Stimulated activated CD4-positive, alpha-beta T cell treated with anti-CD3 and anti-CD28 coated beads, Interleukin-4, amount 100 ng/mL, for 24 hours (primary cell): ENCODE measurements around the gene PDZK1IP1.
A peak's percentile ranks its signal among the peaks of the same experiment; 100 is the strongest.
"Not testable (repeated sequence)": the region's sequence is repeated elsewhere in the genome, so short reads cannot be mapped to it uniquely, and the experiment has no call there.

Experiments
- DNase-seq: peaks from one replicate; pipeline ENCODE4 v3.0.0-alpha.2; 2020

The PDZK1IP1 gene

DNA sequence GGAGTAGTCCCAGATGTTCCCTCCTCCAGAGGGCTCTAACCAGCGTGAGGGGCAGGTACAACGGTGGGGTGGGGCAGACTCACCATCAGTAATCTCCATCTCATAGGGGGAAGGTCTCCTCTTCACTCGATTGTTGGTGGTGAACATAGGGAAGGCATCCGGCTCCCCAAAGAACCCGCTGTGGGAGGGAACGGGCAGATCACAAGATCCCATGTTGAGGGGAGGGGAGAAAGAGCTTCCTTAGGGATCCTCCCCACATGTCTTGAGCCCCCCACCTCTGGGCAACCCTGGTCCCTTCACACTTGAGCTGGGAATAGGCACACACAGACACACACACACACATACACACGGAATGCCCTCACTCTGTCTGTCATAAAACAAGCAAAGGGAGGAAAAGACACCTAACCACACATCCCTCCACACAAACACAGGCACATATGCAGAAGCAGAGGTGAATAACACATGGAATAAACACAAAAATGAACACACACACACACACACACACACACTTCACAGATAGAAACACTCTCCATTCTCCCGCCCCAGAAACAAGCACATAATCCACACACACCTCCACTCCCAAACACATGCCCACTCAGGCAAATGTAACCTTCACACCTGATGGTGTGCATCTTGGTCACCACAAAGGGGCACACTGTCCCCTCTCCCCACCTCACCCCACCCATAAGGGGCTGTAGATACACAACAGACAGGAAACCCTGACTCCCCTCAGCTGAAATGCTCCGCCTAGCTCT, 34.3 kb upstream of the PDZK1IP1 start:
- DNase-seq = no peak

DNA sequence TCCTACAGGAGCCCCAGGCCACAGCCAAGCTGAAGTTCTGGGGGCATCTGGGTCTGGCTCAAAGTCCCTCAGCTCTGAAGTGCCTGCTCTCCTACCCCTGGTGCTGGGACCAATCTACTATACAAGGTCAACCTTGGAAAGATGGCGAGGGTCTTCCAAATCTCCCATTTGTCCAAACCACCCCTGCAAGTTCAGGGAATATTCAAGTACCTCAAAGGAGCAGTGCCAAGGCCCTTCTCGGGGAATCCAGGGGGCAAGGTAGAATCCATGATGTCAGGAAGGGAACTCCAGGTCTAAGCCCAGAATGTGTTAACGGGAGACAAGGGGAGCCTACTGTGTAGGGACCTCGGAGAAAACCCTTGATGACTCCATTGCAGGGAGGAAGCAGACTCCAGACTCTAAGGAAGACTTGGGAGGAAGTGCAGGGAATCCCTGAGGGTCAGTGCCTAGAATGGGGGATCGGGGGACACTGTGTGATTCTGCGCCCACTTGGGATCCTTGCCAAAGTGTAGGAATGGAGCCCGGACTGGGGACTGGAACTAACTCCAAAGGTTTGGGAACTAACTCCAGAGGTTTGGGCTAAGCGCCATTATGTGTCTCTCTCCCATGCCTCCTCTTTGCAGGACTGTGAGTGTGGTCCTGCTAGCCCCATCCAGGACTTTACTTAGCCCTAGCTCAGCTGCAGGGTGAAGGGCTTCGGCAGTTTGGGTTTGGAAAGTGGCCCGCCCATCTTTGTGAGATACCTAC, 33.5 kb upstream of the PDZK1IP1 start:
- no peak for DNase-seq

DNA sequence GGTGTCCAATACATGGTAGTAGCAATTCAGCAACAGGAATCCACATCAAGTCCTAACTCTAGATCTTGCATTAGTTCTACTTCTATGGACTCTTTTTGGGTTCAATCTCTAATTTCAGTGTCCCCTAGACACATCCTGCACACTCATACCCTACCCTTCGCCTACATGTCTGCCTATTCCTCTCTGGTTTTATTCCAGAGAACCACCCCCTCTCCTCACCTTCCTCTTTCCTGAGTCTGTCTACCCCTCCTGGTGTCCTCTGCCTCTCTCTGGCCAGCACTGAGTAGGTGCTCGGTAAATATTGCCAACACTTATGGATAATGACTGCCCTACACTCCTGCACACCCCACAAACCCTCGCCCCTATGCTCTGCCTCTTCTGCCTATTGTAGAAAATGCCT, 32.6 kb upstream of the PDZK1IP1 start:
- DNase-seq = no peak

DNA sequence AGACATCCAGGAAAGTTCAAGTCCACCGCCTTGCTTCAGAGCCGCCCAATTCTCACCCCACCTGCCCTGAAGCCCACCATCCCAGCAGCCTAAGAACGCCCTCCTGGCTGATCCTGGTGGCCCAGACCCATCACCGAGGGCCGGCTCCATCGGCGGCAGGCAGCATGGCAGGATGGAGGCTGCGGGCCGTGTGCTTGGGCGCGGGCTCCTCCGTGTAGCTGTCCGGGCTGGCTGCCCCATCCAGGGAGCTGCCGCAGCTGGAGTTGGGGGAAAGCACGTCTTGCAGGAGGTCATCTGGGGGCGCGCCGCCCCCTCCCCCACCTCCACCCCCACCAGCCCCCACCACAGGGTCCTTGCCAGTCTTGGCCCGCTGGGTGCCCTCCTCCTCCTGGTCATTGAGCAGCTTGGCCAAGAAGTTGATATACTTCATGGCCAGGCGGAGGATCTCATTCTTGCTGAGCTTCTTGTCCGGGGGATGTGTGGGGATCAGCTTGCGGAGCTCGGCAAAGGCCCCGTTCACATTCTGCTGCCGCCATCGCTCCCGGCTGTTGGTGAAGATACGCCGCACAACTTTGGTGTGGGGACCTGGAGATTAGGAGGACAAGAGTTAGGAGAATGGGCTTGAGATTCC, 29.9 kb upstream of the PDZK1IP1 start:
- no peak for DNase-seq

DNA sequence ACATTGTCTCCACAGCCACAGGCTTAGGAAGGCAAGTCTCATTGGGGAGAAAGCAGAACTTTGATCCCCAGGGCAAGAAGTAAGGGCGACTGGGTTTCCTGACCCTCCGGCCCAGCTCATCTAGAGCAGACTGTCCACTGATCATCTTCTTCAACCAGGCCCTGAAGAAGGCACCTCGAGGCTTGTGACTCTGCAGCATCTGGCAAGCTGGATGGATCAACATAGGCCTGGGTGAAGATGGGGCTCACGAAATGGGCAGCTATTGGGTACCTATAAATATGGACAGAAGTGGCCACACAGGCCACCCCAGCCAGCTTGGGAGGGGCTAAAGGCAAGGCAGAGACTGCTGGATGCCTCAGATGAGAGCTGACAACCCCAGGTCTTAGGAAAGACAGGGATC, 29.2 kb upstream of the PDZK1IP1 start:
- DNase-seq = no peak

DNA sequence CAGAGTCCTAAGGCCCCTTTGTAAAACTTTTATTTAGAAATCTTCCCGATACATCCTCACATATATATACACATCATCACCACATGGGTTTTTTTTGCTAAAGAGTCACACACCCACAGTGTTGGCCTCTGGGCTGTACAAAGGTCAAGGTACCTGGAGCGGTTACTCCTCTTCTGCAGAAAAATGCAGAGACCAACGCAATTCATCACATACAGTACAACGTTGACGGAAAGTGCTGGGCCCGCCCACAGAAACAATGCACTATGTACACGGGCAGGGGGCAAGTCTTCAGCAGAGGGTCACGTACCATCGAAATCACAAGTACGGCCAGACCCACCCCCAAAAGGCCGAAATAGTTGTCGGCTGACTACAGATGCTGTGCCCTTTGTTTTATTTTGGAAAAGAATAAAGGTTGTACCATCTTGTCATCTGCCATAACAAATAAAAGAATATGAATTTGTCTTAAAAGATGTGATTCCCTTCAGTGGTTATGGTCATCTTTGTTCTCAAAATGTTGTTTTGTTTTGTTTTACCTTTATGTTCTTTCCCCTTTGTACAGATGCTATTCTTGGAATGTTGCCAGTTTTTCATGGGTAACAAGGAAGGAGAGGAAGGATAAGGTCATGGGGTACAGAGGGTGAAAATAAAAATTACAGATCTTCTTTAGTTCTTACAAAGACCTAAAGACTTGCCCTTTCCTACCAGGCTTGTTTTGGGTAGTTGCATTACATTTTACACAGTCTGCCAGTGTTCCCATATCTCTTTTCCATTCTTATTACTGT, 26.6 kb upstream of the PDZK1IP1 start:
- DNase-seq = no peak

DNA sequence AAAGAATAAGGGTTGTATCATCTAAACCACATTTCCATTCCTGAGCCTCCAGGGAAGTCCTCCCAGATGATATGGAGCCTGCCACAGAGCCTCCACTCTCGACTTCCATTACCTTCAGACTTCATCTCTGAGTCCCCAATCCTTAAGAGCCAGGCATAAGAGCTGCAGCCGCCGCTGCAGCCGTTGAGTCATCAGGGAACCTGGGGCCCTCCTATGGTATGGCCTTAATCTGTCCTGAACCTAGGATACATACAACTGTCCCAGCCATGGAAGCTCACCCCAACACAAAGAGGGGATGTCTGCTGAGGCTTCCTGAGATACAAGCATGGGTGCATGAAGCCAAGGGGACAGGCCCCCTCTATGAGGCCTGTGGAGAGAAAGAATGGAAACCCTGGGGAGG, 25.9 kb upstream of the PDZK1IP1 start:
- no peak for DNase-seq

DNA sequence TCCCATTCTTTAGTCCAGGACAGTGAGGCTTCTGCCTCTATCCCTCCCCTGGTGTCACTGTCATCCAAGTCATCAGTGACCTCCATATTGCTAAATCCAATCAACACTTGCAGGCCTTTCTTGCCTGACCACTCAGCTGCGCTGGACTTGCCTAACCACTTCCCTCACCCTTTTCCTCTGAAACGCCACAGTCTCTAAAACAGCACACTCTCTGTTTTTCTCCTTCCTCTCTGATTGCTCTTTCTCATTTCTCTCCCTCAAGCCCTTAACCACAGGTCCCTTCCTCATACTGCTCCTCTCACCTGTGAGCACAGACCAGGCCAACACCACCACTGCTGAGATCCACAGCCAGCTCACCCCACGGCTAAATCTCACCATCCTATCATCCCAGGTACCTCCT, 24.7 kb upstream of the PDZK1IP1 start:
- no peak for DNase-seq

DNA sequence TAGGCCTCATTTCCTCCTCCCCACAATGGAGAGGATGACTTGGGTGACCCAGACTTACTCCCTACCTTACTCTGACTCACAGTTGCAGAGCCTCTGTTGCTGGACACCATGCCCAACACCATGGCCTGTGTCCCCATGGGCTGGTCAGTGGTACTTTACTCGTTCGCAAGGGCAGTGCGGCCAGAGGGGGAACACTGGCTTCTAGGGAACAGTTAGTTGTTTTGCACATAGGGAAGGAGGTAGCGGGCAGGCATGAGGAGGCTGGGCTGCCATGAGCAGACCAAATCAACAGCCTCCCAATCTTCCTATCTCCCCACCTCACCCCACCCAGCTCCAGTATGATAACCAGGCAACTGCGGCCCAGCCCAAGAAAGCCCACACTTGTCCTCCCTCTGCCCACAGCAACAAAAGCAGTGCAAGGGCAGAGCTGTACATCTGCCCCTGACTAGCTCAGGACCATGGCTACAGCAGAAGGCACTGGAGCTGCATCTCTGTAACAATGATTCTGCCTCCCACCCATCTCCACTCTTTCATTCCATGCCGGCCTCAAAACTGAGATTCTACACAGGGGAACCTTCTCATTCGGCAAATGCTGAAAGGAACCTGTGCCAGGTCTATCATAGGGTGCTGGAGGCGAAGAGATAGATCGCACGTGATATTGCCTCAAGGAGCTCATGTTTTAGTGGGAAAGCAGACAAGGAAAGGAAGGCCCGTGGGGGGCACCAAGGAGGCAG, 23.6 kb upstream of the PDZK1IP1 start:
- DNase-seq = no peak

DNA sequence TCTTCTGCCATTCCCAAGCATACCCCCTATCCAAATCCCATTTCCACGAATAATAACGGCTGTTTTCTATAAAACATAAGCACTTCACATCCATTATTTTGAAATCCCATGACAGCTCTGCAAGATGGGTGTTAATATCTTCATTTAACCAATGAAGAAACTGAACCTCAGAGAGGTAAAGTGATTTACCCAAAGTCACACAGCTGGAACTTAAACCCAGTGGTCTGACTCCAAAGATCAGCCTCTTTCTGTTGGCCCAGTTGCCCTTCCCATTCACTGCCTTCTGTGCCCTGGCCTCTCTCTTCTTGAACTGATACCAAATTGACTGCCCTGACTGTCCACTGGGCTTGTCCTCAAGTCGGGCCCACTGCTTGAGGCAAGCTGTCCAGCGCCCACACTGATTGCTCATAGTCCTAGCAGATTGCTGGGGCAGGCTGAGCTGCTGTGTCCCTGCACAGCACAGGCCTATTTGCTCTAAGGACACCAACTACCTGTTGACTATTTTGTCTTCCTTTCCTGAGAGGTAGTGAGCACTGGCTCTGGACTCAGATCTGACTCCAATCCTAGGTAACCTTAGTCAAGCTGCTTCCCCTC, 22.9 kb upstream of the PDZK1IP1 start:
- DNase-seq = no peak

DNA sequence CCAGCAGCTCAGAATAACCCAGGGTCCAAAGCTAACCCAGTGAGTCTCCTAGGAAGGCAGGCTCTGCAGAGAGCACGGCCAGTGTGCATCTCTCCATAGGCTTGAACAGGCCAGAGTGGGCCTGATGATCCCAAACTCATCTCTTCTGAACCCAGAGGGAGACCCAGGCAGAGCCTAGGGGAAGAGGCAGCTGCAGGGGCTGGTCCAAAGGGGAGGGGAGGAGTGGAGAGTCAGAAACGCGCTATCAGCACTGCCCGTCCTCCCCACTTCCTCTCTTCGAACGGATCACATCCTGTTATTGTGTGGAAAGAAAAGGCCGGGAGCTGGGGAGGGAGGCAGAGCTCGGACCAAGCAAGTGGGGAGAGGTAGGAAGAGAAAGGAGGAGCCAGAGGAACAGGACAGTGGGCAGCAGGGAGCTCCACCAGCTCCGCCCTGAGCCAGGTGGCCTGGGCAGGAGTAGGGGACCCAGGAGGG, 22.0 kb upstream of the PDZK1IP1 start:
- DNase-seq = no peak

DNA sequence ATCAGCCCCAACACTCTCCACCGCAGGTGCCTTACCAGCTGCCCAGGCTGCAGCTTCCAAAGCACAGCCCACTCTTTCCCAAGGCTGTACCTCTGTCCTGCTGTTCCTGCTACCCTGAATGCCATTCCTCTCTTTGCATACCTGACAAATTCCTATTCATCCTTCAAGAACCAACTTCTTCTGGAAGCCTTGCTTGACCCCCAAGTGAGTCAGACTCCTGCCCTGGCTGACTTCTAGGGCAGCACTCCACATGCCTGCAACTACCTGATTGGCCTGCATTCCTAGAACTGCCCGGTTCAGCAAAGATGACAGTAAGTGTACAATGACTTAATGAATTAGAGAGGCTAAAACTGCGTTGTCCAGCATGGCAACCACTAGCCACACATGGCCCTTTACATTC, 20.8 kb upstream of the PDZK1IP1 start:
- DNase-seq = no peak

DNA sequence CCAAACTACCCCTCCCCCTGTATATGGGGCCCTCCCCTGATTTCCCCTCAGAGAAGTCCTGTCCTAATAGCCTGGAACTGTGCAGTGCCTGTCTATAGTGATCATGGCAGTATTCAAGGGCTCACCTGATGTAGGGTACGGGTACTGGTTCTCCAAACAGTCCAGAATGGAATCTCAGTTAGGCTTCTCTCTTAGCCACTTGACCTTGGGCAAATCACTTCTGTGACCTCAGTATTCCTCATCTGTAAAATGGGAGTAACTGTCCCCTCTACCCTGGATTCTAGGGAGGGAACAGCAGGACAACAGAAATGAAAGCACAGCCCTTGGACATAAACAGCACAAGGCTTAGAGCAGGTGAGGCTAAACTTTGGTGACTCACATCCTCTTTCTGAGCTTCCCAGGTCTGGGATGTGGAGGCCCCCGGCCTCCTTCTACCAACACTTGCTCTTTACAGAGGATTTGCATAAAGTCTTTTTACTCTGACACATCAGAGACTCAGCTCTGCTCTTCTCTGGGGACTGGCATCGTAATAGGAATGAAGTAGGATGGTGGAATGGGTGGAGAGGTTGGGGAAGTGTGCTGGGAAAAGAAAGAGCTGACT, 20.0 kb upstream of the PDZK1IP1 start:
- no peak for DNase-seq

DNA sequence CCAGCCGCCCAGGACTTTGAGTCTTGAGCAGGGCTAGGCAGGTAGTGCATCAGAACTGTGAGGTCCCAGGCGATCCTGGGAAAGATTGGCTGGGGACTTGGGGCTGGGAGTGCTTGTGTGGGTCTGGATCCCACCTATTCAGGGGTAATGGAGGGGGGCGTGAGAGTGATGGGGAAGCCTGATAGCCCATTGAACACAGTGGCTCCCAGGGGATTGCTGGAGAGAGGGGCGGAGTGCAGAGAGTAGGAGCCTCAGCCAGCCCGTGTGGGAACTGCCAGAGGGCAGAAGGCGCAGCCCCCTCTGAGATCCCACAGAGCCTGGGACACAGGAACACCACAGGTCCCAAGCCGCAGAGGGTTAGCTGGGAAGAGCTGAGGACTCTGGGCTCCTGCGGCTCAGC, 19.3 kb upstream of the PDZK1IP1 start:
- no peak for DNase-seq

DNA sequence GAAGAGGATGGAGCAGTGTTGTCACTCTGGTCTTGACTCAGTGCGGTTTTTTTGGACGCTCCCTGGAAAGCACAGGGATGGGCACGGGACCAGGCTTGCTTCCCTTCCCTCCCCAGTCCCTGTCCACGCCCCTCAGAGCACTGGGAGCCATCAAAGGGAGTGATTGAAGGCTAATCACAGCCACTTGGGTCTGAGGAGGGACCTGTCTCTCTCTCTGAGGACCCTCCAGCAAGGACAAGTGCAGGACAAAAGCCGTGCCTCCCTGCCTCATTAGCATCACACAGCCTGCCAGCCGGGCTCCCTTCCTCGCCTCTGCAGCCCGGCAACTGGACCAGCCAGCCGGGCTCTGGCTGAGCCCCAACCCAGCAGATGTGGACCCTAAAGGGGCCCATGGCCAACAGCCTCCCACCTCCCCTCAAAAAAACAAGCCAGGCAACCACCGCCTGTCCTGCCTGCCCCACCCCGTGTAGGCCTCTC, 18.6 kb upstream of the PDZK1IP1 start:
- DNase-seq = no peak

DNA sequence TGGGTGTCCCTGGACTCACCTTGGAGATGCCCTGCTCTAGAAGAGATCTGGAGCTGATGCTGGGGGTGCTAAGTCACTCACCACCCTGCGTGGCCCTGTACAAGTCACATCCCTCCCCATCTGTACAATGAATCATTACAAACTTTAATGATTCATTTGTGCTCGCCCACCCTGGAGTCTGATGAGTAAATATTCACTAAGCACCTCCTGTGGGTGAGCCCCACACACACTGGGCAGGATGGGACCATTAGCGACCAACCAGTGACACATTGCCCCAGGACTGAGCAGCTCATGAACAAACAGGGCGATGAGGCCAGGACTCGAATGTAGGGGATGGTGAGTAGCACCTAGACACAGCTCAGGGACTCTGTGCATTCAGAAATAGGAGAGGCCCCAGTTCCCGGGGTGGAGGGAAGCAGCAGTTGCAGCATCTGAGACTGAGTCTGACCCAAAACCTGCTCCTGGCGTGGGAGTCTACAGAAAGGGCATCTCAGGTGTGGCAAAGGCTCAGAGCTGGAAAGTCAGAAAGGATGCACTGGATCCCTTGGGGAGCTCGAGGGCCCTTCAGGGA, 18.1 kb upstream of the PDZK1IP1 start:
- peak; percentile 19 for DNase-seq

DNA sequence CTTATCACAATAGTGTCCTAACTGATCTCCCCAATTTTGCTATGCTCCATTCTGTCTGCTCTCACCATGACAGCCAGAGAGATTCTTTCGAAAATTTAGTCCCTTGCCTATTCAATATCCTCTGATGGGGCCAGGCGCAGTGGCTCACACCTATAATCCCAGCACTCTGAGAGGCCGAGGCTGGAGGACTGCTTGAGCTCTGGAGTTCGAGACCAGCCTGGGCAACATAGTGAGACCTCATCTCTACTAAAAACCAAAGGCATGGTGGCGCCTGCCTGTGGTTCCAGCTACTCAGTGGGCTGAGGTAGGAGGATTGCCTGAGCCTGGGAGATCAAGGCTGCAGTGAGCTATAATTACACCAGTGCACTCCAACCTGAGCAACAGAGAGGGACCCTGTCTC, 16.1 kb upstream of the PDZK1IP1 start:
- no peak for DNase-seq

DNA sequence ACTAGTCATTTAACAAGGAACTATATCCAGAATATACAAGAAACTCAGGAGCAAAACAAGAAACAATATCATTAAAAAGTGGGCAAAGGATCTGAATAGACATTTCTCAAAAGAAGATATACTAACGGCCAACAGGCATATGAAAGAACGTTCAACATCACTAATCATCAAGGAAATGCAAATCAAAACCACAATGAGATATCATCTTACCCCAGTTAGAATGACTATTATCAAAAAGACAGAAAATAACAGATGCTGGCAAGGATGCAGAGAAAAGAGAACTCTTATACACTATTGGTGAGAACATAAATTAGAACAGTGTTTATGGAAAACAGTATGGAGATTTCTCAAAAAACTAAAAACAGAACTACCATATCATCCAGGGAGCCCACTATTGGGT, 13.7 kb upstream of the PDZK1IP1 start:
- not testable (repeated sequence) for DNase-seq

DNA sequence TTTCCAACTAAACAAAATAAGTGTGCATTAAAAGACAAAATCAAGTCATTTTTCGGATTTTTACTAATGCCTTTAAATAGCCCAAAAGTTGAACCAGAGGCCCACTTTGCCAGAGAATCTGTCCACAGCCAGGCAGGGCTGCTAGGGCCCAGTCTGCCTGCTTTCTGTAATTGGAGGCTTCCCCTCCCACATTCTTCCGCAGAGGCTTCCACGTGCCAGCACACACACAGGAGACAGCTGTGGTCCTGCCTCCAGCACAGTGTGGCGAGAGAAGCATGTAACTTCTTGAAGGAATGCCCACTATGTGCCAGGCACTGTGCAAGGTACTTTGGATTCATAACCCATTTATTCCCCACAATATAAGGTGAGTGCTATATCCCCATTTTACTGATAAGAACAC, 11.3 kb upstream of the PDZK1IP1 start:
- no peak for DNase-seq

DNA sequence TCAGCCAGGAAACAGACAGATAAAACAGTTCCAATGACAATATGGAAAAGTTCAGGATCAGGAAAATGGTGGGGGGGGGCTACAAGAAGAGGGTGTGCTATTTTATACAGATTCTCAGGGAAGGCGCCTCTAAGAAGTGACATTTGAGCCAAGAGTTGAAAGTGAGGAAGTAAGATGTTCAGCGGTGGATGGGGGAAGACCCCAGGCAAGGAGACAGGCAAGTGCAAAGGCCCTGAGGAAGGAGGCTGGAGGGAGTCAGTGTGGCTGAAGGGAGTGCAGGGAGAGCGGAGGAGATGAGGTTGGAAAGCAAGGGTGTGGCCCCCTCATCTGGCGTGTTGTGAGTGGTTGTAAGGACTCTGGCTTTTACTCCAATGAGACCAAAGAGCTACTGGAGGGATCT, 8.4 kb upstream of the PDZK1IP1 start:
- DNase-seq = no peak

DNA sequence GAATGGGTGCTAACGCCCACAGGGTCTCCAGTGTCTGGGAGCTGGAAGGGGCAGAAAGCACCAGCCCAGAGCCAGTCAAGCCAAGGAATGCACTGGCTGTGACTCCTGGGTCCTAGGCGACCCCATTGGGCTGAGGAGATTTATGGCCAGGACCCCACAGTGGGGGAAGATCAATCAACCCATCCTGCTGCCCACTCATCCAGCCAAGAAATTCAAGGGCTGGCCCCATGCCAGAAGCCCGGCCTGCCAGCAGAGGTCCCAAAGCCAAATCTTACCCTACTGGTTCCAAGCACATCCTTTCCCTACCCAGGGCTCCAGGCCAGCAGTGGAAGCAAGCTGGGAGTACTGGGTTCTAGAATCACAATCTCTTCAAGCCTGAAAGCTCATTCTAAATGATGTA, 6.8 kb upstream of the PDZK1IP1 start:
- DNase-seq = no peak
